DND-41 (cell line): ENCODE measurements around the gene IFITM10.

Experiments
- ATAC-seq: fragments of 200-7000 bp; cut with Tn5 transposase; 3 replicates; pipeline ENCODE4 v1.9.1; 2021; ENCODE audit warnings: low read depth; ENCODE audit not compliant: insufficient read depth
- DNase-seq: peaks from one replicate; pipeline ENCODE4 v3.0.0-alpha.2; 2020
- H2AFZ ChIP-seq: 2 replicates; pipeline ENCODE4 v1.6.0; 2012; ENCODE audit warnings: low read depth, low read length
- H3K27ac ChIP-seq: 2 replicates; pipeline ENCODE4 v1.5.1; 2012; ENCODE audit warnings: low read length, inconsistent platforms
- H3K27me3 ChIP-seq: fragments of 200-600 bp; sonication (generic); 2 replicates; pipeline ENCODE4 v1.6.0; 2012; ENCODE audit warnings: low read length, mild to moderate bottlenecking, inconsistent platforms; ENCODE audit not compliant: insufficient read depth, poor library complexity
- H3K36me3 ChIP-seq: 2 replicates; pipeline ENCODE4 v1.5.1; 2012; ENCODE audit warnings: low read length, inconsistent platforms; ENCODE audit not compliant: insufficient read depth
- H3K4me1 ChIP-seq: 2 replicates; pipeline ENCODE4 v1.5.1; 2012; ENCODE audit warnings: mild to moderate bottlenecking, low read length; ENCODE audit not compliant: insufficient read depth
- H3K4me2 ChIP-seq: 2 replicates; pipeline ENCODE4 v1.6.0; 2012; ENCODE audit warnings: mild to moderate bottlenecking, moderate library complexity, low read length, inconsistent platforms; ENCODE audit not compliant: insufficient read depth
- H3K4me3 ChIP-seq, 2 experiments: fragments of 200-600 bp in 1 of 2; shearing (Covaris generic) in 1 of 2; 2 replicates each; pipeline ENCODE4 v1.5.1; 2012 to 2016; ENCODE audit warnings: inconsistent platforms in 2 of 2, low read length in 2 of 2, mild to moderate bottlenecking in 2 of 2, low read depth in 1 of 2, moderate library complexity in 1 of 2
- H3K79me2 ChIP-seq: 2 replicates; pipeline ENCODE4 v1.6.0; 2012; ENCODE audit warnings: low read length, inconsistent platforms; ENCODE audit not compliant: insufficient read depth
- H3K9ac ChIP-seq: 2 replicates; pipeline ENCODE4 v1.6.0; 2012; ENCODE audit warnings: low read depth, mild to moderate bottlenecking, inconsistent platforms, low read length, moderate library complexity
- H3K9me3 ChIP-seq: 2 replicates; pipeline ENCODE4 v1.5.1; 2012; ENCODE audit warnings: low read length, moderate library complexity, mild to moderate bottlenecking, inconsistent platforms; ENCODE audit not compliant: insufficient read depth, severe bottlenecking
- H4K20me1 ChIP-seq: 2 replicates; pipeline ENCODE4 v1.6.0; 2012; ENCODE audit warnings: low read length; ENCODE audit not compliant: insufficient read depth
- EZH2 ChIP-seq: IDR thresholded peaks from 3 replicates; pipeline ENCODE4 v1.6.1; 2012; ENCODE audit warnings: borderline replicate concordance, low read depth, mild to moderate bottlenecking, moderate library complexity, low read length, inconsistent platforms; ENCODE audit not compliant: severe bottlenecking
- TF ChIP-seq, protein P1 (sequence below): IDR thresholded peaks from 2 replicates; pipeline ENCODE4 v1.5.1; 2012; ENCODE audit warnings: borderline replicate concordance, low read length, moderate library complexity, mild to moderate bottlenecking; ENCODE audit not compliant: poor library complexity, severe bottlenecking; ENCODE audit errors: extremely low read depth

The IFITM10 gene

GRCh38 chr11:1749395-1750351 is 722 bp downstream of the IFITM10 start:
- no peak overlapping the region for H3K4me3 ChIP-seq
- no peak for TF ChIP-seq EZH2
- TF ChIP-seq, protein P1, sequence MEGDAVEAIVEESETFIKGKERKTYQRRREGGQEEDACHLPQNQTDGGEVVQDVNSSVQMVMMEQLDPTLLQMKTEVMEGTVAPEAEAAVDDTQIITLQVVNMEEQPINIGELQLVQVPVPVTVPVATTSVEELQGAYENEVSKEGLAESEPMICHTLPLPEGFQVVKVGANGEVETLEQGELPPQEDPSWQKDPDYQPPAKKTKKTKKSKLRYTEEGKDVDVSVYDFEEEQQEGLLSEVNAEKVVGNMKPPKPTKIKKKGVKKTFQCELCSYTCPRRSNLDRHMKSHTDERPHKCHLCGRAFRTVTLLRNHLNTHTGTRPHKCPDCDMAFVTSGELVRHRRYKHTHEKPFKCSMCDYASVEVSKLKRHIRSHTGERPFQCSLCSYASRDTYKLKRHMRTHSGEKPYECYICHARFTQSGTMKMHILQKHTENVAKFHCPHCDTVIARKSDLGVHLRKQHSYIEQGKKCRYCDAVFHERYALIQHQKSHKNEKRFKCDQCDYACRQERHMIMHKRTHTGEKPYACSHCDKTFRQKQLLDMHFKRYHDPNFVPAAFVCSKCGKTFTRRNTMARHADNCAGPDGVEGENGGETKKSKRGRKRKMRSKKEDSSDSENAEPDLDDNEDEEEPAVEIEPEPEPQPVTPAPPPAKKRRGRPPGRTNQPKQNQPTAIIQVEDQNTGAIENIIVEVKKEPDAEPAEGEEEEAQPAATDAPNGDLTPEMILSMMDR = no peak
- no peak overlapping the region for H3K4me2 ChIP-seq
- peaks cover 5% of the 10 kb centered on the region; the same call in 1 of the 2 replicates for H4K20me1 ChIP-seq
- H3K9me3 ChIP-seq = no peaks in the 10 kb centered on the region
- ATAC-seq (0 out of 3 replicates have a peak, but pooled peaks have one; percentile 13), DNase-seq (no peak)
- H3K36me3 ChIP-seq = peaks cover 38% of the 10 kb centered on the region
- no peak overlapping the region for H3K9ac ChIP-seq
- peak overlapping the region; percentile 5; the same call in 1 of the 2 replicates for H3K27ac ChIP-seq
- no peaks in the 10 kb centered on the region for H3K27me3 ChIP-seq
- no peak overlapping the region for H2AFZ ChIP-seq
- H3K79me2 ChIP-seq = no peaks in the 10 kb centered on the region
- H3K4me1 ChIP-seq = no peaks in the 10 kb centered on the region

GRCh38 chr11:1748636-1749394 is 1.6 kb downstream of the IFITM10 start:
- peaks cover 5% of the 10 kb centered on the region; the same call in 1 of the 2 replicates for H4K20me1 ChIP-seq
- ATAC-seq (no peak), DNase-seq (no peak)
- H3K9ac ChIP-seq = no peak overlapping the region
- H3K4me1 ChIP-seq = no peaks in the 10 kb centered on the region
- H3K36me3 ChIP-seq = peaks cover 29% of the 10 kb centered on the region
- no peaks in the 10 kb centered on the region for H3K27me3 ChIP-seq
- TF ChIP-seq, protein P1 = no peak
- no peak for TF ChIP-seq EZH2
- no peak overlapping the region for H3K27ac ChIP-seq
- H3K4me2 ChIP-seq = no peak overlapping the region
- no peak overlapping the region for H2AFZ ChIP-seq
- no peak overlapping the region for H3K4me3 ChIP-seq
- H3K79me2 ChIP-seq = no peaks in the 10 kb centered on the region
- no peaks in the 10 kb centered on the region for H3K9me3 ChIP-seq

- H3K4me1 ChIP-seq = no peaks in the 10 kb centered on the region
- no peak overlapping the region for H3K27ac ChIP-seq
- H4K20me1 ChIP-seq = peaks cover 5% of the 10 kb centered on the region; the same call in 1 of the 2 replicates
- H3K79me2 ChIP-seq = no peaks in the 10 kb centered on the region
- H3K27me3 ChIP-seq = no peaks in the 10 kb centered on the region
- no peak overlapping the region for H3K4me2 ChIP-seq
- H3K4me3 ChIP-seq = no peak overlapping the region
- ATAC-seq (no peak), DNase-seq (no peak)
- no peak overlapping the region for H2AFZ ChIP-seq
- TF ChIP-seq EZH2 = no peak
- TF ChIP-seq, protein P1 = no peak
- peaks cover 22% of the 10 kb centered on the region for H3K36me3 ChIP-seq
- no peak overlapping the region for H3K9ac ChIP-seq
- H3K9me3 ChIP-seq = no peaks in the 10 kb centered on the region
Measured at GRCh38 chr11:1747753-1748635, 2.4 kb downstream of the IFITM10 start.
